ENCODE measurements around the gene MYO18A. TPM values are rescaled to one million over a fixed set of nuclear protein-coding genes. Genes with fewer than 3 reads are reported as not detected.
A peak's percentile ranks its signal among the peaks of the same experiment; 100 is the strongest.
"Not testable (repeated sequence)": the region's sequence is repeated elsewhere in the genome, so short reads cannot be mapped to it uniquely, and the experiment has no call there.

The MYO18A gene
- total RNA-seq, 1 experiment from 2014 or later: 41.7 TPM

GRCh38 chr17:29108823-29109476 lies 71.2 kb downstream of the MYO18A start:
- no peak for DNase-seq (ENCODE audit: low read depth)

- DNase-seq (ENCODE audit: low read depth): no peak
Measured at GRCh38 chr17:29107933-29108822, 72.0 kb downstream of the MYO18A start.

- DNase-seq (ENCODE audit: low read depth): no peak
Measured at GRCh38 chr17:29107084-29107483, 73.1 kb downstream of the MYO18A start.

GRCh38 chr17:29103341-29103740 lies 76.9 kb downstream of the MYO18A start:
- DNase-seq (ENCODE audit: low read depth): peak; percentile 63

- peak; percentile 96 for DNase-seq (ENCODE audit: low read depth)
Measured at GRCh38 chr17:29102741-29103181, 77.4 kb downstream of the MYO18A start.

- DNase-seq (ENCODE audit: low read depth): peak; percentile 71
Measured at GRCh38 chr17:29102046-29102445, 78.2 kb downstream of the MYO18A start.

- DNase-seq (ENCODE audit: low read depth): no peak
Measured at GRCh38 chr17:29100296-29100695, 79.9 kb downstream of the MYO18A start.

- DNase-seq (ENCODE audit: low read depth): no peak
Measured at GRCh38 chr17:29099527-29099926, 80.7 kb downstream of the MYO18A start.

- no peak for DNase-seq (ENCODE audit: low read depth)
Measured at GRCh38 chr17:29096094-29096493, 84.1 kb downstream of the MYO18A start.

- DNase-seq (ENCODE audit: low read depth): no peak
Measured at GRCh38 chr17:29095439-29095838, 84.8 kb downstream of the MYO18A start.

GRCh38 chr17:29094101-29094708 lies 86.0 kb downstream of the MYO18A start:
- no peak for DNase-seq (ENCODE audit: low read depth)

GRCh38 chr17:29093090-29093871 lies 86.9 kb downstream of the MYO18A start:
- no peak for DNase-seq (ENCODE audit: low read depth)

- no peak for DNase-seq (ENCODE audit: low read depth)
Measured at GRCh38 chr17:29091606-29092289, 88.5 kb downstream of the MYO18A start.

- DNase-seq (ENCODE audit: low read depth): no peak
Measured at GRCh38 chr17:29090750-29091605, 89.2 kb downstream of the MYO18A start.

GRCh38 chr17:29090108-29090507 lies 90.1 kb downstream of the MYO18A start:
- DNase-seq (ENCODE audit: low read depth): no peak

GRCh38 chr17:29089601-29090044 lies 90.6 kb downstream of the MYO18A start:
- no peak for DNase-seq (ENCODE audit: low read depth)

- not testable (repeated sequence) for DNase-seq (ENCODE audit: low read depth)
Measured at GRCh38 chr17:29088782-29089181, 91.4 kb downstream of the MYO18A start.

- no peak for DNase-seq (ENCODE audit: low read depth)
Measured at GRCh38 chr17:29086628-29087332, 93.4 kb downstream of the MYO18A start.

GRCh38 chr17:29085223-29085622 lies 95.0 kb downstream of the MYO18A start:
- no peak for DNase-seq (ENCODE audit: low read depth)

All from LHCN-M2 (cell line).